Measurements from ENCODE around the gene SZRD1. TPM values are rescaled to one million over a fixed set of nuclear protein-coding genes. Genes with fewer than 3 reads are reported as not detected.

Gene SZRD1
- total RNA-seq, 2 experiments from 2014 or later = 57.2 to 96.0 TPM

DNA sequence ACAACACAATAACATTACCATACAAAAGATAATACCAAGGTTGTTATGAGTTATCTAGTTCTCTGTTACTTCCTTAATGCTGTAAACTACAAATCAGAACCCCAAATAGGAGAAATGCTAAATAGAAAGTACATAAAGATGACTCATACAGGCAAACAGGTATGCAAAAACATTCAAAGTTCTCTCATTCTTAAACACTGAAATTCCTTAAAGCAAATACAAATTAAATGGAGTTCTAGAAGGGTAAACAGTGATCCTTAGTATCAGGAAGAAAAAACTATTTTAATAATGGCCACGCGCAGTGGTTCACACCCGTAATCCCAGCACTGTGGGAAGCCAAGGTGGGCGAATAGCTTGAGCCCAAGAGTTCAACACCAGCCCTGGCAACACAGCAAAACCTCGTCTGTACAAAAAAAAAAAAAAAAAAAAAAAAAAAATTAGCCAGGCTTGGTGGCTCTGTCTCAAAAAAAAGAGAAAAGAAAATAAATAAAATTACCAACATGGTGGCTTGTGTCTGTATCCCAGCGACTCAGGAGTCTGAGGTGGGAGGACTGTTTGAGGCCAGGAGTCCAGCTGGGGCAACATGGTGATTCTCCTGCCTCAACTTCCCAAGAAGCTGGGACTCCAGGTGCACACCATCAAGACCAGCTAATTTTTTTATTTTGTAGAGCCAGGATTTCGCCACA, 32.2 kb upstream of the SZRD1 start:
- no peak for TF ChIP-seq EZH2phosphoT487 (IDR thresholded peaks at IDR 0.05; ENCODE audit: borderline replicate concordance, low read depth, low read length)
- TF ChIP-seq, protein P1, sequence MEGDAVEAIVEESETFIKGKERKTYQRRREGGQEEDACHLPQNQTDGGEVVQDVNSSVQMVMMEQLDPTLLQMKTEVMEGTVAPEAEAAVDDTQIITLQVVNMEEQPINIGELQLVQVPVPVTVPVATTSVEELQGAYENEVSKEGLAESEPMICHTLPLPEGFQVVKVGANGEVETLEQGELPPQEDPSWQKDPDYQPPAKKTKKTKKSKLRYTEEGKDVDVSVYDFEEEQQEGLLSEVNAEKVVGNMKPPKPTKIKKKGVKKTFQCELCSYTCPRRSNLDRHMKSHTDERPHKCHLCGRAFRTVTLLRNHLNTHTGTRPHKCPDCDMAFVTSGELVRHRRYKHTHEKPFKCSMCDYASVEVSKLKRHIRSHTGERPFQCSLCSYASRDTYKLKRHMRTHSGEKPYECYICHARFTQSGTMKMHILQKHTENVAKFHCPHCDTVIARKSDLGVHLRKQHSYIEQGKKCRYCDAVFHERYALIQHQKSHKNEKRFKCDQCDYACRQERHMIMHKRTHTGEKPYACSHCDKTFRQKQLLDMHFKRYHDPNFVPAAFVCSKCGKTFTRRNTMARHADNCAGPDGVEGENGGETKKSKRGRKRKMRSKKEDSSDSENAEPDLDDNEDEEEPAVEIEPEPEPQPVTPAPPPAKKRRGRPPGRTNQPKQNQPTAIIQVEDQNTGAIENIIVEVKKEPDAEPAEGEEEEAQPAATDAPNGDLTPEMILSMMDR (conservative IDR thresholded peaks at IDR 0.05; ENCODE audit: low read length) = no peak
- H4K20me1 ChIP-seq (ENCODE audit: insufficient read depth, low read length) = no peaks in the 10 kb centered on the region
- no peak overlapping the region for H3K4me2 ChIP-seq (ENCODE audit: low read length)

DNA sequence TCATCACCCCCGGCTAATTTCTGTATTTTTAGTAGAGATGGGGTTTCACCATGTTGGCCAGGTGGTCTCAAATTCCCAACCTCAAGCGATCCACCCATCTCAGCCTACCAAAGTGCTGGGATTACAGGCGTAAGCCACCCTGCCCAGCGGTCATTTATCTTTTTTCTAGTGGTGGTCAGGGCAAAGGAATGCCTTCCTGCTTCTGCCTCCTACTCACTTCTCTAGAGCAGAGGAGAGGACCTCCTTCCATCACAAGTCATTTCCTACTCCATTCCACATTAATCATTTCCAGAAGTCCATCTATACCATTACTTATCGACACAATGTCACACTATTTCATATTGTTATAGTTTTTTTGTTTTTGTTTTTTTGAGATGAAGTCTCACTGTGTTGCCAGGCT, 28.1 kb upstream of the SZRD1 start:
- TF ChIP-seq EZH2phosphoT487 (IDR thresholded peaks at IDR 0.05; ENCODE audit: borderline replicate concordance, low read depth, low read length) = no peak
- TF ChIP-seq, protein P1 (conservative IDR thresholded peaks at IDR 0.05; ENCODE audit: low read length) = no peak
- intact Hi-C loops (cut with micrococcal nuclease; ENCODE audit: unreplicated experiment) = no loop called here
- H3K36me3 ChIP-seq (ENCODE audit: insufficient read depth, low read length) = 0 out of 2 replicates have a peak, but pooled peaks cover 3% of the 10 kb centered on the region
- H3K79me2 ChIP-seq (ENCODE audit: insufficient read depth, low read depth, low read length) = peaks cover 23% of the 10 kb centered on the region
- no peaks in the 10 kb centered on the region for H4K20me1 ChIP-seq (ENCODE audit: insufficient read depth, low read length)
- H2AFZ ChIP-seq (ENCODE audit: low read length) = no peak overlapping the region
- H3K4me2 ChIP-seq (ENCODE audit: low read length) = no peak overlapping the region
- H3K4me3 ChIP-seq (ENCODE audit: low read depth, low read length, poor library complexity, severe bottlenecking) = no peak overlapping the region
- DNase-seq (ENCODE audit: low spot score) = no peak
- no peaks in the 10 kb centered on the region for H3K9me2 ChIP-seq (ENCODE audit: insufficient read depth, low read length)
- POLR2A ChIA-PET = interaction anchor here (0.7 kb wide), 1 partner anchor 19 kb away, joined by 5 read pairs; no protein-coding TSS in a partner anchor
- H3K27ac ChIP-seq (ENCODE audit: low read depth, low read length, poor library complexity, severe bottlenecking) = no peak overlapping the region
- CTCF ChIA-PET (ENCODE audit: unreplicated experiment) = no interaction called here
- no peaks in the 10 kb centered on the region for H3K9me3 ChIP-seq (ENCODE audit: low read length)
- no TSS peak for BruUV-seq (replicated peaks)
- H3K4me1 ChIP-seq (ENCODE audit: insufficient read depth, low read length, poor library complexity, severe bottlenecking) = no peaks in the 10 kb centered on the region

More for the DNA sequence above, 32.2 kb upstream of the SZRD1 start:
- no peaks in the 10 kb centered on the region for H3K9me3 ChIP-seq (ENCODE audit: low read length)
- H2AFZ ChIP-seq (ENCODE audit: low read length) = no peak overlapping the region
- no peak for DNase-seq (ENCODE audit: low spot score)
- 0 out of 2 replicates have a peak, but pooled peaks cover 3% of the 10 kb centered on the region for H3K36me3 ChIP-seq (ENCODE audit: insufficient read depth, low read length)
- BruUV-seq (replicated peaks) = TSS peak; percentile 40
- H3K79me2 ChIP-seq (ENCODE audit: insufficient read depth, low read depth, low read length) = peaks cover 12% of the 10 kb centered on the region; the same call in 1 of the 2 replicates
- no peaks in the 10 kb centered on the region for H3K4me1 ChIP-seq (ENCODE audit: insufficient read depth, low read length, poor library complexity, severe bottlenecking)
- no peak overlapping the region for H3K4me3 ChIP-seq (ENCODE audit: low read depth, low read length, poor library complexity, severe bottlenecking)
- H3K27ac ChIP-seq (ENCODE audit: low read depth, low read length, poor library complexity, severe bottlenecking) = no peak overlapping the region
- no peaks in the 10 kb centered on the region for H3K9me2 ChIP-seq (ENCODE audit: insufficient read depth, low read length)
- intact Hi-C loops (cut with micrococcal nuclease; ENCODE audit: unreplicated experiment) = no loop called here
- POLR2A ChIA-PET = no interaction called here
- CTCF ChIA-PET (ENCODE audit: unreplicated experiment) = no interaction called here

- Histone ChIP-seq H4K20me1 (ENCODE audit: insufficient read depth, low read length) (no peaks in the 10 kb centered on the region), H3K9me3 (ENCODE audit: low read length) (no peaks in the 10 kb centered on the region), H3K79me2 (ENCODE audit: insufficient read depth, low read depth, low read length) (peaks cover 33% of the 10 kb centered on the region), H3K27ac (ENCODE audit: low read depth, low read length, poor library complexity, severe bottlenecking) (no peak overlapping the region), H3K36me3 (ENCODE audit: insufficient read depth, low read length) (peaks cover 3% of the 10 kb centered on the region; the same call in 1 of the 2 replicates), H3K4me3 (ENCODE audit: low read depth, low read length, poor library complexity, severe bottlenecking) (no peak overlapping the region), H3K9me2 (ENCODE audit: insufficient read depth, low read length) (no peaks in the 10 kb centered on the region), H2AFZ (ENCODE audit: low read length) (no peak overlapping the region), H3K4me2 (ENCODE audit: low read length) (no peak overlapping the region), H3K4me1 (ENCODE audit: insufficient read depth, low read length, poor library complexity, severe bottlenecking) (no peaks in the 10 kb centered on the region)
- ChIA-PET CTCF (ENCODE audit: unreplicated experiment) (no interaction called here), POLR2A (interaction anchor here (0.7 kb wide), 1 partner anchor 53 kb away, joined by 3 read pairs; no protein-coding TSS in a partner anchor)
- DNase-seq (ENCODE audit: low spot score) = no peak
- TF ChIP-seq EZH2phosphoT487 (IDR thresholded peaks at IDR 0.05; ENCODE audit: borderline replicate concordance, low read depth, low read length) = no peak
- TF ChIP-seq, protein P1 (conservative IDR thresholded peaks at IDR 0.05; ENCODE audit: low read length) = no peak
- intact Hi-C loops (cut with micrococcal nuclease; ENCODE audit: unreplicated experiment) = no loop called here
- BruUV-seq (replicated peaks) = no TSS peak
These were observed 26.4 kb upstream of the SZRD1 start for GRCh38 chr1:16340673-16341072.

Data from OCI-LY7 (cell line).